HCT116 (cell line): ENCODE measurements around the gene PLD1. TPM values are rescaled to one million over a fixed set of nuclear protein-coding genes. Genes with fewer than 3 reads are reported as not detected.

Experiments used
- ATAC-seq: fragments of 200-7000 bp; cut with Tn5 transposase; 2 replicates; pipeline ENCODE4 v1.9.1; 2020; ENCODE audit warnings: mild to moderate bottlenecking, moderate library complexity
- BruUV-seq: library from RNA; stranded (reverse); fragments of 400-500 nt; replicated peaks from 2 replicates; lab custom pipeline; 2021; lab: Mats Ljungman, UMichigan
- CTCF ChIA-PET: fragments of 300-600 bp; sonication (Branson Sonifier 250); formaldehyde crosslinking; loops from one replicate; lab custom pipeline; 2021; ENCODE audit warnings: antibody characterized with exemption; lab: Charles Lee
- POLR2A ChIA-PET: fragments of 300-600, 350-600 bp; sonication (Branson Sonifier 250); formaldehyde crosslinking; loops from one replicate; lab custom pipeline; 2021; ENCODE audit warnings: antibody characterized with exemption; lab: Charles Lee
- RAD21 ChIA-PET, 2 experiments: fragments of 300-600 bp; sonication (Branson Sonifier 250); formaldehyde crosslinking; loops; one replicate each; lab custom pipeline; 2023; ENCODE audit warnings: low total read pairs in 2 of 2; ENCODE audit not compliant: uncharacterized antibody in 2 of 2, unreplicated experiment in 2 of 2, low non-redundant PET in 1 of 2; lab: Charles Lee
- DNase-seq: peaks from one replicate; pipeline ENCODE4 v3.0.0-alpha.2; 2010; ENCODE audit warnings: low read depth, low spot score
- H2AFZ ChIP-seq: fragments of 200-600 bp; shearing (Covaris generic), sonication (generic); 2 replicates; pipeline ENCODE4 v1.6.1; 2017; ENCODE audit warnings: low read depth, mixed run types, mixed read lengths, antibody characterized with exemption, low read length; ENCODE audit not compliant: poor library complexity, severe bottlenecking
- H3K27ac ChIP-seq: 2 replicates; pipeline ENCODE4 v1.5.1; 2012; ENCODE audit warnings: low read depth, low read length
- H3K27me3 ChIP-seq: fragments of 200-600 bp; sonication (generic); 2 replicates; pipeline ENCODE4 v1.6.1; 2016; ENCODE audit warnings: mixed run types, low read length, mixed read lengths; ENCODE audit not compliant: insufficient read depth
- H3K36me3 ChIP-seq, 2 experiments: fragments of 200-500 bp in 1 of 2; fragments of 200-600 bp in 1 of 2; sonication (Bioruptor generic) in 1 of 2; sonication (generic) in 1 of 2; 2 replicates each; pipeline versions ENCODE4 v1.5.1 to v1.6.1; 2014 to 2016; ENCODE audit warnings: low read length in 2 of 2, inconsistent platforms in 1 of 2, mixed read lengths in 1 of 2, mixed run types in 1 of 2; ENCODE audit not compliant: insufficient read depth in 2 of 2, control insufficient read depth in 1 of 2
- H3K4me1 ChIP-seq, 2 experiments: fragments of 200-600 bp in 1 of 2; sonication (generic) in 1 of 2; 2 replicates each; pipeline versions ENCODE4 v1.5.1 to v1.6.1; 2012 to 2017; ENCODE audit warnings: low read length in 2 of 2, inconsistent platforms in 1 of 2, mild to moderate bottlenecking in 1 of 2, mixed read lengths in 1 of 2, mixed run types in 1 of 2, moderate library complexity in 1 of 2; ENCODE audit not compliant: insufficient read depth in 2 of 2, control insufficient read depth in 1 of 2
- H3K4me2 ChIP-seq: fragments of 200-600 bp; sonication (generic); 2 replicates; pipeline ENCODE4 v1.6.1; 2017; ENCODE audit warnings: mixed run types, low read length, mixed read lengths
- H3K4me3 ChIP-seq, 2 experiments: fragments of 200-600 bp in 1 of 2; sonication (generic) in 1 of 2; replicated peaks in 1 of 2; 2 replicates each; pipeline ENCODE4 v1.5.1; 2011 to 2016; ENCODE audit warnings: low read length in 2 of 2, control low read depth in 1 of 2, low read depth in 1 of 2, mild to moderate bottlenecking in 1 of 2, mixed read lengths in 1 of 2, mixed run types in 1 of 2
- H3K79me2 ChIP-seq: fragments of 200-600 bp; sonication (generic); 2 replicates; pipeline ENCODE4 v1.6.1; 2017; ENCODE audit warnings: mild to moderate bottlenecking, mixed run types, low read length, moderate library complexity, mixed read lengths; ENCODE audit not compliant: insufficient read depth
- H3K9ac ChIP-seq: fragments of 200-600 bp; sonication (generic); 2 replicates; pipeline ENCODE4 v1.6.1; 2016; ENCODE audit warnings: low read length, mixed read lengths
- H3K9me2 ChIP-seq: fragments of 200-600 bp; sonication (generic), shearing (Covaris generic); 2 replicates; pipeline ENCODE4 v1.6.1; 2017; ENCODE audit warnings: mixed run types, mild to moderate bottlenecking, moderate library complexity; ENCODE audit not compliant: insufficient read depth
- H3K9me3 ChIP-seq, 2 experiments: fragments of 200-500 bp in 1 of 2; fragments of 200-600 bp in 1 of 2; sonication (Bioruptor generic) in 1 of 2; sonication (generic) in 1 of 2; 2 replicates each; pipeline ENCODE4 v1.6.1; 2014 to 2017; ENCODE audit warnings: low read length in 2 of 2, mixed read lengths in 2 of 2, inconsistent platforms in 1 of 2, low read depth in 1 of 2, mild to moderate bottlenecking in 1 of 2, mixed run types in 1 of 2, moderate library complexity in 1 of 2; ENCODE audit not compliant: control insufficient read depth in 1 of 2, insufficient read depth in 1 of 2
- H4K20me1 ChIP-seq: fragments of 200-600 bp; sonication (generic), shearing (Covaris generic); 2 replicates; pipeline ENCODE4 v1.6.1; 2017; ENCODE audit warnings: mixed run types, mild to moderate bottlenecking, moderate library complexity; ENCODE audit not compliant: insufficient read depth
- EGR1 ChIP-seq: IDR thresholded peaks from 2 replicates; pipeline ENCODE4 v1.6.1; 2012; ENCODE audit warnings: low read depth
- FOSL1 ChIP-seq: IDR thresholded peaks from 2 replicates; pipeline ENCODE4 v1.6.1; 2012; ENCODE audit warnings: low read depth
- JUND ChIP-seq: IDR thresholded peaks from 2 replicates; pipeline ENCODE4 v1.6.1; 2012
- POLR2AphosphoS5 ChIP-seq: IDR thresholded peaks from 2 replicates; pipeline ENCODE4 v1.6.1; 2011; ENCODE audit warnings: mild to moderate bottlenecking, low read depth, low read length, moderate library complexity
- RAD21 ChIP-seq: IDR thresholded peaks from 2 replicates; pipeline ENCODE4 v1.6.1; 2012; ENCODE audit warnings: low read depth, mild to moderate bottlenecking
- SIN3A ChIP-seq: IDR thresholded peaks from 2 replicates; pipeline ENCODE4 v1.6.1; 2012; ENCODE audit warnings: low read depth
- SRF ChIP-seq: IDR thresholded peaks from 2 replicates; pipeline ENCODE4 v1.6.1; 2012; ENCODE audit warnings: low read depth
- YY1 ChIP-seq: IDR thresholded peaks from 2 replicates; pipeline ENCODE4 v1.6.1; 2011; ENCODE audit warnings: low read length, low read depth, moderate library complexity, mild to moderate bottlenecking; ENCODE audit not compliant: insufficient replicate concordance; ENCODE audit errors: extremely low read depth
- ZFX ChIP-seq: fragments of 450-650 bp; IDR thresholded peaks from 2 replicates; pipeline ENCODE4 v1.6.1; 2017
- intact Hi-C: fragments of 100-400 bp; cut with micrococcal nuclease; formaldehyde crosslinking; loops from 2 replicates; pipeline ENCODE4 v1.10.0; 2022
- total RNA-seq: library from RNA; stranded (reverse); gene quantifications from one replicate; pipeline ENCODE4 v1.2.1, GENCODE V29; 2021; ENCODE audit not compliant: unreplicated experiment
- TF ChIP-seq, protein P1 (sequence below): IDR thresholded peaks from 2 replicates; pipeline ENCODE4 v1.6.1; 2011; ENCODE audit warnings: mild to moderate bottlenecking, low read length, moderate library complexity; ENCODE audit not compliant: insufficient replicate concordance; ENCODE audit errors: extremely low read depth
- TF ChIP-seq, protein P2 (sequence below): IDR thresholded peaks from 2 replicates; pipeline ENCODE4 v1.6.1; 2012

PLD1 gene
- total RNA-seq, 1 experiment from 2014 or later: 8.4 TPM

DNA sequence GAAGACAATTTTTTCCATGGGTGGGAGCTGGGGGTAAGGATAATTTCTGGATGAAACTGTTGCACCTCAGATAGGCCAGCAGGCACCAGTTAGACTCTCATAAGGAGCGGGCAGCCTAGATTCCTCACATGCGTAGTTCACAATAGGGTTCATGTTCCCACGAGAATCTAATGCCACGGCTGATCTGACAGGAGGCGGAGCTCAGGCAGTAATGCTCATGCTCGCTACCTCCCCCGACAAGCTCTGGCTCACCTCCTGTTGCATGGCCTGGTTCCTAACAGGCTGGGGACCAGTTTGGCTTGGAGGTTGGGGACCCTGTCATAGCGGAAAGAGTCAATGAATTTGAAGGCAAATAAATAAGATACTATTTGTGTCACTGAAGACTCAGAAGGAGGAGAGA lies 105.5 kb downstream of the PLD1 start:
- no peak overlapping the region for H3K9ac ChIP-seq
- H3K27me3 ChIP-seq: no peaks in the 10 kb centered on the region
- intact Hi-C loops: loop anchor here (1.0 to 5.0 kb wide), 2 partner anchors 67 to 125 kb away; no protein-coding TSS in a partner anchor
- no peak overlapping the region for H3K27ac ChIP-seq
- no peaks in the 10 kb centered on the region; a peak in 1 of 4 replicates for H3K9me3 ChIP-seq
- no peaks in the 10 kb centered on the region for H3K9me2 ChIP-seq
- H3K4me1 ChIP-seq: no peaks in the 10 kb centered on the region
- no peaks in the 10 kb centered on the region for H3K79me2 ChIP-seq
- no TSS peak for BruUV-seq
- no peak for ATAC-seq
- H3K36me3 ChIP-seq: no peaks in the 10 kb centered on the region
- no peak overlapping the region for H3K4me2 ChIP-seq
- H4K20me1 ChIP-seq: no peaks in the 10 kb centered on the region
- DNase-seq: no peak
- no peak overlapping the region for H3K4me3 ChIP-seq
- H2AFZ ChIP-seq: no peak overlapping the region
- RAD21 ChIA-PET: no interaction called here
- TF ChIP-seq SIN3A (no peak), FOSL1 (no peak), JUND (no peak), RAD21 (no peak), SRF (no peak), ZFX (no peak), POLR2AphosphoS5 (no peak), YY1 (no peak), EGR1 (no peak)
- TF ChIP-seq, protein P1, sequence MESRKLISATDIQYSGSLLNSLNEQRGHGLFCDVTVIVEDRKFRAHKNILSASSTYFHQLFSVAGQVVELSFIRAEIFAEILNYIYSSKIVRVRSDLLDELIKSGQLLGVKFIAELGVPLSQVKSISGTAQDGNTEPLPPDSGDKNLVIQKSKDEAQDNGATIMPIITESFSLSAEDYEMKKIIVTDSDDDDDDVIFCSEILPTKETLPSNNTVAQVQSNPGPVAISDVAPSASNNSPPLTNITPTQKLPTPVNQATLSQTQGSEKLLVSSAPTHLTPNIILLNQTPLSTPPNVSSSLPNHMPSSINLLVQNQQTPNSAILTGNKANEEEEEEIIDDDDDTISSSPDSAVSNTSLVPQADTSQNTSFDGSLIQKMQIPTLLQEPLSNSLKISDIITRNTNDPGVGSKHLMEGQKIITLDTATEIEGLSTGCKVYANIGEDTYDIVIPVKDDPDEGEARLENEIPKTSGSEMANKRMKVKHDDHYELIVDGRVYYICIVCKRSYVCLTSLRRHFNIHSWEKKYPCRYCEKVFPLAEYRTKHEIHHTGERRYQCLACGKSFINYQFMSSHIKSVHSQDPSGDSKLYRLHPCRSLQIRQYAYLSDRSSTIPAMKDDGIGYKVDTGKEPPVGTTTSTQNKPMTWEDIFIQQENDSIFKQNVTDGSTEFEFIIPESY: no peak
- TF ChIP-seq, protein P2, sequence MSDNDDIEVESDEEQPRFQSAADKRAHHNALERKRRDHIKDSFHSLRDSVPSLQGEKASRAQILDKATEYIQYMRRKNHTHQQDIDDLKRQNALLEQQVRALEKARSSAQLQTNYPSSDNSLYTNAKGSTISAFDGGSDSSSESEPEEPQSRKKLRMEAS: no peak
- POLR2A ChIA-PET: no interaction called here
- CTCF ChIA-PET: interaction anchor here (1.0 to 1.6 kb wide), 4 partner anchors 67 to 129 kb away, joined by 3 to 4 read pairs (median 3); no protein-coding TSS in a partner anchor
